Body of pancreas (tissue), 4 donors: ENCODE data around the gene COX5A. TPM values are rescaled to one million over a fixed set of nuclear protein-coding genes. Genes with fewer than 3 reads are reported as not detected.
A peak's percentile ranks its signal among the peaks of the same experiment; 100 is the strongest.

Experiments used
- ATAC-seq: fragments of 150-250 bp; one replicate; pipeline ENCODE4 v1.9.1; 2016
- DNase-seq, 4 donors: peaks; one replicate each; pipeline ENCODE4 v3.0.0-alpha.2; 2019
- H3K27ac ChIP-seq, 4 donors: fragments of 200-600 bp; sonication (generic); 1 replicate in 3 of 4; 2 replicates in 1 of 4; pipeline versions ENCODE4 v1.5.1 to v1.6.1; 2016 to 2019; ENCODE audit warnings: mild to moderate bottlenecking in 1 of 4, mixed read lengths in 1 of 4, moderate library complexity in 1 of 4
- H3K27me3 ChIP-seq, 2 donors: fragments of 200-600 bp; sonication (generic); one replicate each; pipeline ENCODE4 v1.6.0; 2016; ENCODE audit warnings: mild to moderate bottlenecking in 1 of 2
- H3K36me3 ChIP-seq, 2 donors: fragments of 200-600 bp; sonication (generic); replicated peaks in 1 of 2; 2 replicates each; pipeline ENCODE4 v1.5.1; 2016; ENCODE audit warnings: low read depth in 2 of 2; ENCODE audit not compliant: insufficient read depth in 1 of 2
- H3K4me1 ChIP-seq: fragments of 200-600 bp; sonication (generic); one replicate; pipeline ENCODE4 v1.6.0; 2016
- H3K4me3 ChIP-seq, 2 donors: fragments of 200-600 bp; sonication (generic); 1 replicate in 1 of 2; 2 replicates in 1 of 2; pipeline ENCODE4 v1.5.1; 2016 to 2019
- H3K9me3 ChIP-seq, 3 donors: fragments of 200-600 bp; sonication (generic); 1 replicate in 2 of 3; 2 replicates in 1 of 3; pipeline ENCODE4 v1.5.1; 2016
- CTCF ChIP-seq, 7 experiments: fragments of 450-650 bp in 4 of 7; fragments of 200-600 bp in 3 of 7; sonication (generic) in 3 of 7; IDR thresholded peaks; one replicate each; pipeline ENCODE4 v1.5.1; 2016 to 2019; ENCODE audit warnings: antibody characterized with exemption in 7 of 7
- POLR2A ChIP-seq, 3 donors: fragments of 450-650 bp; IDR thresholded peaks; one replicate each; pipeline ENCODE4 v1.6.1; 2016; ENCODE audit warnings: antibody characterized with exemption in 3 of 3, mild to moderate bottlenecking in 2 of 3
- WGBS, 2 donors: methylation state at CpG; one replicate each; pipeline ENCODE4 v1.1.5; 2017; 5-methylcytosine and 5-hydroxymethylcytosine counted together
- intact Hi-C: fragments of 100-400 bp; cut with DNase I; formaldehyde crosslinking; loops from one replicate; pipeline ENCODE4 v1.15.1; 2023
- total RNA-seq, 2 donors: library from RNA; depleted of rRNA; stranded (reverse); fragments of >200 nt; gene quantifications; one replicate each; pipeline ENCODE4 v1.1.0, GENCODE V29; 2016

The COX5A gene
- total RNA-seq, 2 donors from 2014 or later, result 50.1 to 61.5 TPM

GRCh38 chr15:74978077-74978476 lies 40.2 kb upstream of the COX5A start:
- WGBS, 2 donors, result 87 to 90% methylated on average over 1 of the region's 1 CpG
- no peaks in the 10 kb centered on the region for H3K27me3 ChIP-seq
- intact Hi-C loops, result no loop called here
- ATAC-seq (no peak), DNase-seq (no peak)
- H3K4me3 ChIP-seq, result no peak overlapping the region
- H3K27ac ChIP-seq, result no peak overlapping the region
- no peaks in the 10 kb centered on the region for H3K9me3 ChIP-seq
- no peaks in the 10 kb centered on the region for H3K4me1 ChIP-seq
- no peak for TF ChIP-seq POLR2A (IDR thresholded peaks at IDR 0.05)
- TF ChIP-seq CTCF (IDR thresholded peaks at IDR 0.05), result no peak
- H3K36me3 ChIP-seq, result no peaks in the 10 kb centered on the region

GRCh38 chr15:74977599-74977998 lies 39.7 kb upstream of the COX5A start:
- ATAC-seq (no peak), DNase-seq (no peak)
- intact Hi-C loops, result no loop called here
- no peak overlapping the region for H3K27ac ChIP-seq
- no peaks in the 10 kb centered on the region for H3K36me3 ChIP-seq
- TF ChIP-seq CTCF (IDR thresholded peaks at IDR 0.05) (no peak), POLR2A (IDR thresholded peaks at IDR 0.05) (no peak)
- no peaks in the 10 kb centered on the region for H3K4me1 ChIP-seq
- no peaks in the 10 kb centered on the region for H3K27me3 ChIP-seq
- no peak overlapping the region for H3K4me3 ChIP-seq
- WGBS, 2 donors, result 55 to 70% methylated on average over 4 of the region's 4 CpGs
- H3K9me3 ChIP-seq, result no peaks in the 10 kb centered on the region

GRCh38 chr15:74976159-74976558 lies 38.3 kb upstream of the COX5A start:
- 55 to 62% methylated on average over 1 of the region's 1 CpG for WGBS, 2 donors
- intact Hi-C loops, result no loop called here

GRCh38 chr15:74967670-74968069 lies 29.8 kb upstream of the COX5A start:
- DNase-seq (no peak), ATAC-seq (no peak)
- 89 to 92% methylated on average over 5 of the region's 5 CpGs for WGBS, 2 donors

More at GRCh38 chr15:74976159-74976558, 38.3 kb upstream of the COX5A start:
- H3K27me3 ChIP-seq, result no peaks in the 10 kb centered on the region
- no peaks in the 10 kb centered on the region for H3K9me3 ChIP-seq
- H3K27ac ChIP-seq, result no peak overlapping the region
- DNase-seq (no peak), ATAC-seq (no peak)
- no peaks in the 10 kb centered on the region for H3K36me3 ChIP-seq
- no peak overlapping the region for H3K4me3 ChIP-seq
- H3K4me1 ChIP-seq, result no peaks in the 10 kb centered on the region
- TF ChIP-seq POLR2A (IDR thresholded peaks at IDR 0.05), result no peak
- TF ChIP-seq CTCF (IDR thresholded peaks at IDR 0.05), result peak in 1 of 7 experiments; percentile 21

More at GRCh38 chr15:74967670-74968069, 29.8 kb upstream of the COX5A start:
- no peaks in the 10 kb centered on the region for H3K27me3 ChIP-seq
- intact Hi-C loops, result no loop called here
- no peaks in the 10 kb centered on the region for H3K36me3 ChIP-seq
- H3K27ac ChIP-seq, result no peak overlapping the region
- no peaks in the 10 kb centered on the region for H3K9me3 ChIP-seq
- H3K4me1 ChIP-seq, result no peaks in the 10 kb centered on the region
- no peak overlapping the region for H3K4me3 ChIP-seq
- no peak for TF ChIP-seq CTCF (IDR thresholded peaks at IDR 0.05)
- no peak for TF ChIP-seq POLR2A (IDR thresholded peaks at IDR 0.05)
